Activated CD4-positive, CD25-positive, alpha-beta regulatory T cell treated with anti-CD3 and anti-CD28 coated beads, Interleukin-2, amount 50 U/mL, for 24 hours (primary cell): ENCODE measurements around the gene MDFIC2.

Experiments
- ATAC-seq, 2 donors: fragments of 150-1000 bp; cut with Tn5 transposase; one replicate each; pipeline ENCODE4 v1.10.0; 2021; ENCODE audit warnings: mild to moderate bottlenecking in 1 of 2, moderate library complexity in 1 of 2

Gene MDFIC2

DNA sequence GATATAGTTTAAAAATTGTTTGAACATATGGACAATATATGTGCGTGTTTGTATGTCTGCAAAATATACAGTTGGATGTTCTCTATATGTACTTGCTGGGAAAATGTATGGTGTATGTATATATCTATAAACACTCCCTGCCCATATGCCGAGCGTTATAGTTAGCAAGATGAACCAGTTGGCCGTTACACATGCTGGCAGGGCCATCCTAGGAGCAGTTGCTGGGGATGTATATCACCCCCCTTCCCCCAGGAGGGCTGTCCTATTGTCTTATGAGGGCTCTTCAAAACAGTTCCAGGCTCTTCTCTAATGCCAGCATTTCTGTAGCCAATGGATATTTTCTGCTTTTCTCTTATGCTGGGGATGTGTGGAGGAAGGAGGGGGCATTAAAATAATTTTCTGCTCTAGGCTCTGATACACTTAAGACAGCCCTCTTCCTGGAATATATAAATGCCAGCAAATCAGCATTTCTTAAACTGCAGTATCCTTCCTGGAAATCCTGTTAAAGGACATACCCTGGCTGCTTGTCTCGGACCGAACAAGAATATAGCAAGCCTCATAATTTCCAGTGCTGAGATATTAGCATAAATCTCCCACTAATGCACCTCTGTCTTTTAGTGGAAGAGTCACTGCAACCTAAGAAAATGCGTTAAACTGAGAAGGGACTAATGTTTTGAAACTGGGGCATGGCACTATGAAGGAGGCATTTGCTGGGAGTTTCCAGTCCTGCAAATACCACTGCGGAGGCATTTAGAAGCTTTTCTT, 134.4 kb downstream of the MDFIC2 start:
- ATAC-seq = no peak

GRCh38 chr3:70176224-70176623, 136.2 kb downstream of the MDFIC2 start:
- ATAC-seq = no peak

DNA sequence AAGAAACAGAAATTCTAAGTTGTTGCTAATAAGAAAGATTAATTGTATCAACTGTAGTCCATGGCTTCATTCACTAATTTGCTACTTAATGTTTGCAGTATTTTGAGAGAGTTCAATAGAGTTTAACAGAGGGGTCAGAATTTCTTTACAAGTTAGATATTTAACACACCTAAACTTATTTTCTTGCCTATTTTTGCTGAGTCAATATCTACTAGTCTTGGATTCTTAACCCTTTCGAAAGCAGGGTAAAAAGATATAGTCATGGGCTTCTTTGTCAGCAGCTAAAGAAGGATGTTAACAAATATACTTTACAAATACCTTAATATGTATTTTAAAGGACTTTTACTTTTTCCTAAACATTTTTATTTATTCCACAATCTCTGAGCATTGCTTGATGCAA, 155.6 kb downstream of the MDFIC2 start:
- ATAC-seq = no peak

- no peak for ATAC-seq
Measured at GRCh38 chr3:70150599-70150998, 161.8 kb downstream of the MDFIC2 start.

GRCh38 chr3:70149714-70150400, 162.6 kb downstream of the MDFIC2 start:
- ATAC-seq = no peak
